HG02970 (cell line): ENCODE data around the gene XPO5.
"Not testable (repeated sequence)": the region's sequence is repeated elsewhere in the genome, so short reads cannot be mapped to it uniquely, and the experiment has no call there.

Source experiments
- ATAC-seq: cut with Tn5 transposase; IDR thresholded peaks from one replicate; pipeline ENCODE4 v1.9.1; 2021; ENCODE audit warnings: mild to moderate bottlenecking, moderate library complexity, moderate number of reproducible peaks; ENCODE audit not compliant: unreplicated experiment, low FRiP score

XPO5 gene

GRCh38 chr6:43588194-43588593, 12.4 kb upstream of the XPO5 start:
- ATAC-seq, result no peak

- ATAC-seq, result no peak
Observed at GRCh38 chr6:43584892-43585570, 9.2 kb upstream of the XPO5 start.

DNA sequence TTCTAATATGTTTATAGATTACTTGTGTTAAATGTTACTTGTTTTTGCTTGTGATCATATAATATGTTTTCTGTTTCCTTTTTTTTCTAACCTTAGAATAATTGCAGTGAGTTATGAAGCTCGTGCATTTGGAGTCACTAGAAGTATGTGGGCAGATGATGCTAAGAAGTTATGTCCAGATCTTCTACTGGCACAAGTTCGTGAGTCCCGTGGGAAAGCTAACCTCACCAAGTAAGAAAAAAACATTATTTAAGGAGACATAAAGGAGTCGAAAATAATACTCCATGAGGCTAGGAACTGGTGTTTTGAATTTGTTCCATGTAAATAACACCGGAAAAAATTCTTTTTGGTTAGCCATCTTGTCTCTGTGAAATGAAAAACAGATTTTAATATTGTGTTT, 7.1 kb upstream of the XPO5 start:
- no peak for ATAC-seq

DNA sequence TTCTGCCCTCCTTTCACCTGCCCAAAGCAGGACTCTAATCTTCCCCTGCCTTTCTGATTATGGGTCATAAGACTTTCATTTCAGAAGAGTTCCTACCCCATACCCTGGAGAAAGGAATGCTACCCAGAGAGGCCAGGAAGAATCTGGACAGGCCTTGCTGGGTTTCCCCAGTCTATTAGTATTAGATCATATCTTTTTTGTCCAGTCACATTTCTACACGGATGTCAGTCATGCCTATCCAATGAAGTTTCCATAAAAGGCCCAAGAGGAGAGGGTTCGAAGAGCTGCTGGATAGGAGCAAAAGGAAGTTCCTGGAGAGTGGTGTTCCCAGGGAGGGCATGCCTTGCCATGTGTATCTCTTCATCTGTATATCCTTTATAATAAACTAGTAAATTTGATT, 3.3 kb upstream of the XPO5 start:
- ATAC-seq, result no peak

- no peak for ATAC-seq
Observed at GRCh38 chr6:43578748-43579147, 2.9 kb upstream of the XPO5 start.

DNA sequence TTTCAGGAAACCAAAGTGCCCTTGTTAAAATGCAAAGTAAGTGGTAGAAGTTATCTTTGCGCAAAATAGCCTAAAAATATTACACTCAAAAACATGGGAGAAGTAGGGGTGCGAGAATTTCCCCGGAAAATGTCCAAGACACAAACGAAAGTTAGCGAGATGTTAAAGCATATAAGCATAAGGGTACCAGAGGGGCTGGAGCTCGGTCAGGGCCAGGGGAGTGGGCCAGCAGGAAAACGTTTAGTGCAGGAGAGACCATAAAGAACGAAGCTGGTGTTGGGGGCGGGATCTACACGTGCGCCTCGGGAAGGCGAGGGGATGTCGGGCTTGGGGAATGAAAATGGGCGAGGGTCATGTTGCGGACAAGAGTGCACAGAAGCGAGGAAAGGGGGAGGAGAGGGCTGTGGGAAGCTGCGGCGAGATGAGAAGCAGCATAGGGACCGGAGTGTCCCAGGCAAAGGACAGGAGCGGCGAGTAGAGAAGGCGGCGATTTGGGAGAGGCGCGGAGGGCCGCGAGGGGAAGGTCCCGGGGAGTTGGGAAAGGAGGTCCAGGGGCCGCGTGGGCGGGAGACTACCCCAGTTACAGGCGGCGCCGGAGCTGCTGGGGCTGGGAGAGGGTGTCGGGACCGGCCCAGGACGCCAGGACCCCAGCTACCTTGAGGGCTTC, 600 bp downstream of the XPO5 start:
- ATAC-seq, result no peak

- no peak for ATAC-seq
Observed at GRCh38 chr6:43572015-43572414, 3.8 kb downstream of the XPO5 start.

DNA sequence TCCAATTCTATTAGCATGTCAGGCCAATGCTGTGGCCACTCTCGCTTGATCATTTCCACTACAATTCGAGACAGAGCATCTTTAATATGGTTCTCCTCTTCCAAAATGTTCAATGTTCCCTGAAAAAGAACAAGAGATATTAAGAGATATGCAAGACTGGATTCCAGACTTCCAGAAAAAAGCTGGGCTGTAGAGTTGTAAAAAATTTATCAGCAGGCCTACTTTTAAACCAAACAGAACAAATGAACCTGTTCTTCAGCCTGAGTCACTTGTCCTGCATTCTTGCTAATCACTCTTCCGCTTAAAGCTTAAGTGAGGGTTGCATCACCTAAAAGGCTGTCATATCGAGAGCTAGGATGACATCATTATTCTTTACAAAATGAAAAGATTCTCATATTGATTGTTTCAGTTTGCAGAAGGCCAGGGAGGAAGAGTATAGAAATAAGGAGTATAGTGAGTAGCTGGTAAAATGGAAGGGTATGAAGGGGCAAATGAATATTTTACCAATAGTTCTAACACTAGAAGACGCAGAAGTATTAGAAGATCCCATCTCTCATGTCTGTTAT, 4.9 kb downstream of the XPO5 start:
- ATAC-seq, result no peak

GRCh38 chr6:43559328-43559727, 16.5 kb downstream of the XPO5 start:
- no peak for ATAC-seq

- not testable (repeated sequence) for ATAC-seq
Observed at GRCh38 chr6:43557620-43558019, 18.2 kb downstream of the XPO5 start.

GRCh38 chr6:43547222-43547621, 28.6 kb downstream of the XPO5 start:
- ATAC-seq, result no peak

GRCh38 chr6:43544461-43544860, 31.4 kb downstream of the XPO5 start:
- ATAC-seq, result no peak

- no peak for ATAC-seq
Observed at GRCh38 chr6:43541774-43542471, 33.9 kb downstream of the XPO5 start.

DNA sequence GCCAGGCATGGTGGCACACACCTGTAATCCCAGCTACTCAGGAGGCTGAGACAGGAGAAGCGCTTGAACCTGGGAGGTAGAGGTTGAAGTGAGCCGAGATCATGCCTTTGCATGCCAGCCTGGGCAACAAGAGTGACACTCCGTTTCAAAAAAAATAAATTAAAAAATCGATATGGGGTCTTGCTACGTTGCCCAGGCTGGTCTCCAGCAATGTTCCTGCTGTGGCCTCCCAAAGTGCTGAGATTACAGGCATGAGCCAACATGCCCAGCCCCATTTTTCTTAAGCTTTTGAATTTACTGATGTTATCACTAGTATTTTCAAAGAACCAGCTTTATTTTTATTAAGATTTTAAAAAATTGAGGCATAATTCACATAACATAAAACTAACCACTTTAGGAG, 35.3 kb downstream of the XPO5 start:
- no peak for ATAC-seq

DNA sequence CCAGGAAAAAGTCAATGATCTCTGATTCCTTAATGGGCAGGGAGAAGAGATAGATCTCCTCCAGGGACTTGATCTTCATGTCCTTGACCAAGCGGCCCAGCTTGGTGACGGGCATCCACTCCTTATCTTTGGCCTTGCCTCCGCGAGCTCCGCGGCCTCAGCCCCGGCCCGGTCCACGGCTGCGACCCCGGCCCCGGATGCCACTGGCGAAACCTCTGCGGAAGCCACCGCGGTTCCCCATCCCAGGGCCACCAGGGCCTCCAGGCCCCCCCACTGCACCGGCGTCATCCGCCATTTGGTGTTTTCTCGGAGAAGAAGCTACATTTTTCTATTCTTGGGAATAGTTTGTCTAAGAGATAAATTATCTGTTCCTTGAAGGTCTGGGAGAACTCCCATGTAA, 36.4 kb downstream of the XPO5 start:
- ATAC-seq, result not testable (repeated sequence)

GRCh38 chr6:43538986-43539385, 36.9 kb downstream of the XPO5 start:
- not testable (repeated sequence) for ATAC-seq

GRCh38 chr6:43532201-43532600, 43.6 kb downstream of the XPO5 start:
- ATAC-seq, result no peak

GRCh38 chr6:43524483-43524961, 51.3 kb downstream of the XPO5 start:
- ATAC-seq, result no peak

- no peak for ATAC-seq
Observed at GRCh38 chr6:43523284-43523683, 52.6 kb downstream of the XPO5 start.

GRCh38 chr6:43522547-43523261, 53.1 kb downstream of the XPO5 start:
- ATAC-seq, result no peak

DNA sequence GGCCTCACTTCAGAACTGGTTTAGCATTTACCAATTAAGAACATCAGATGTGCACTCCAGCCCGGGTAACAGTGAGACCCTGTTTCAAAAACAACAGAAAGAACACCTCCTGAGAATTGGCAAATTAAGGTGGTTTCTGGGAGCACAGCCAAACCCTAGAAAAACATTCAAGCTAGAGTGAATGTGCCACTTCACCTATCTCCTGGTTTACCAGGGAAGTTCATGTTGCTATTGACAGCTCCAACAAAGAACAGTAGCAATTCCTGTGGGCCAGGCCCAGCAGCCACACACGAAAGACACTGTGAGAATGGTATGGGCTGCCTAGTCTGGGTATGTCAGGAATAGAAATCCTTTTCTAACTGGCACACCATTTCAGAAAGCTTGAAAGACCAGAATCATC, 54.0 kb downstream of the XPO5 start:
- ATAC-seq, result no peak
